HL-60 (cell line): ENCODE results near the gene DLX4.

ENCODE experiments used
- DNase-seq, 2 experiments: peaks; one replicate each; pipeline ENCODE4 v3.0.0-alpha.2; 2010 to 2020; ENCODE audit warnings: low read depth in 1 of 2, low spot score in 1 of 2
- H3K27ac ChIP-seq: fragments of 250-450 bp; sonication (Bioruptor Pico); replicated peaks from 2 replicates; pipeline ENCODE4 v1.5.1; 2020; ENCODE audit warnings: mild to moderate bottlenecking, moderate library complexity
- H3K27me3 ChIP-seq: fragments of 250-450 bp; sonication (Bioruptor Pico); 2 replicates; pipeline ENCODE4 v1.5.1; 2021; ENCODE audit warnings: mild to moderate bottlenecking, moderate library complexity; ENCODE audit not compliant: insufficient read depth, poor library complexity, severe bottlenecking
- H3K4me3 ChIP-seq: replicated peaks from 2 replicates; pipeline ENCODE4 v1.5.1; 2011; ENCODE audit warnings: mild to moderate bottlenecking, control low read depth, low read length; ENCODE audit not compliant: insufficient read depth
- GABPA ChIP-seq: IDR thresholded peaks from 2 replicates; pipeline ENCODE4 v1.6.1; 2012; ENCODE audit warnings: low read depth
- POLR2AphosphoS5 ChIP-seq: IDR thresholded peaks from 2 replicates; pipeline ENCODE4 v1.6.1; 2012; ENCODE audit warnings: low read depth
- REST ChIP-seq: IDR thresholded peaks from 2 replicates; pipeline ENCODE4 v1.6.1; 2012; ENCODE audit warnings: low read depth; ENCODE audit not compliant: insufficient replicate concordance
- SPI1 ChIP-seq: IDR thresholded peaks from 2 replicates; pipeline ENCODE4 v1.6.1; 2012; ENCODE audit warnings: low read depth, mild to moderate bottlenecking, borderline replicate concordance
- TF ChIP-seq, protein P1 (sequence below): IDR thresholded peaks from one replicate; pipeline ENCODE4 v1.5.1; 2011; ENCODE audit warnings: low read length, control low read depth, inconsistent platforms; ENCODE audit not compliant: insufficient read depth

The DLX4 gene

GRCh38 chr17:49926886-49927285 is 42.1 kb upstream of the DLX4 start:
- Histone ChIP-seq H3K27ac (no peak overlapping the region), H3K4me3 (no peak overlapping the region), H3K27me3 (peaks cover 14% of the 10 kb centered on the region)
- TF ChIP-seq, protein P1, sequence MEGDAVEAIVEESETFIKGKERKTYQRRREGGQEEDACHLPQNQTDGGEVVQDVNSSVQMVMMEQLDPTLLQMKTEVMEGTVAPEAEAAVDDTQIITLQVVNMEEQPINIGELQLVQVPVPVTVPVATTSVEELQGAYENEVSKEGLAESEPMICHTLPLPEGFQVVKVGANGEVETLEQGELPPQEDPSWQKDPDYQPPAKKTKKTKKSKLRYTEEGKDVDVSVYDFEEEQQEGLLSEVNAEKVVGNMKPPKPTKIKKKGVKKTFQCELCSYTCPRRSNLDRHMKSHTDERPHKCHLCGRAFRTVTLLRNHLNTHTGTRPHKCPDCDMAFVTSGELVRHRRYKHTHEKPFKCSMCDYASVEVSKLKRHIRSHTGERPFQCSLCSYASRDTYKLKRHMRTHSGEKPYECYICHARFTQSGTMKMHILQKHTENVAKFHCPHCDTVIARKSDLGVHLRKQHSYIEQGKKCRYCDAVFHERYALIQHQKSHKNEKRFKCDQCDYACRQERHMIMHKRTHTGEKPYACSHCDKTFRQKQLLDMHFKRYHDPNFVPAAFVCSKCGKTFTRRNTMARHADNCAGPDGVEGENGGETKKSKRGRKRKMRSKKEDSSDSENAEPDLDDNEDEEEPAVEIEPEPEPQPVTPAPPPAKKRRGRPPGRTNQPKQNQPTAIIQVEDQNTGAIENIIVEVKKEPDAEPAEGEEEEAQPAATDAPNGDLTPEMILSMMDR, result no peak
- no peak for TF ChIP-seq REST
- TF ChIP-seq POLR2AphosphoS5, result no peak
- TF ChIP-seq SPI1, result no peak
- no peak for TF ChIP-seq GABPA
- no peak for DNase-seq

DNA sequence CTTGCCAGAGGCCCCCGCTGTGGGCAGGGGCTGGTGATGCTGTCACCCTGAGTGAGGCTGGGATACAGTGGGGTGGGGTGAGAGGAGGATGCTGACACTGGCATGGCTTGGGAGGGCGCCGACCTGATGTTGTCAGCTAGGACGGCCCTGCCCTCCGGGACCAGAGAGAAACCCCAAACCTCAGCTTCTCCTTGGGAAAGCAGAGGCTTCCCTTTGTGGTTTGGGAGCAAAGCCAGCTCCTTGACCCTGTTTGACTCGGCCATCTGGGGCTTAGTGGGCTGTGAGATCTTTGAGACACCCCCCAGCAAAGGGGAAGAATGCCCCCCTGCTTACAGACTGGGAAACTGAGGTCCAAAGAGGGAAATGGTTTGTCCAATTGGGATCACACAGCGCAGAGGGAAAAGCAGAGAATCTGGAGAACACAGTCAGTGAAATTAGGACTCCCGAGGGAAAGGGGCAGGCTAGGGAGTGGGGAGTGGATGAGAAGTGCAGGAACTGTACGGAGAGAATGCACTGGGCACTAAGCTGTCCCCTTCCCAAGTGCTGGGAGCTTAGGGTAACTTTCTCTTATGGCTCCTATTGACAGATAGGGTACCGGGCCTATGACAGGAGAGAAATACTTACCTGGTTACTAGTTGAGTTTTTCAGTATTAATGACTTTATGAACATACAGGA is 40.7 kb upstream of the DLX4 start:
- no peak for TF ChIP-seq GABPA
- TF ChIP-seq REST, result no peak
- TF ChIP-seq SPI1, result no peak
- TF ChIP-seq POLR2AphosphoS5, result no peak
- TF ChIP-seq, protein P1, result no peak
- Histone ChIP-seq H3K27ac (no peak overlapping the region), H3K4me3 (no peak overlapping the region), H3K27me3 (peaks cover 13% of the 10 kb centered on the region)
- no peak for DNase-seq

DNA sequence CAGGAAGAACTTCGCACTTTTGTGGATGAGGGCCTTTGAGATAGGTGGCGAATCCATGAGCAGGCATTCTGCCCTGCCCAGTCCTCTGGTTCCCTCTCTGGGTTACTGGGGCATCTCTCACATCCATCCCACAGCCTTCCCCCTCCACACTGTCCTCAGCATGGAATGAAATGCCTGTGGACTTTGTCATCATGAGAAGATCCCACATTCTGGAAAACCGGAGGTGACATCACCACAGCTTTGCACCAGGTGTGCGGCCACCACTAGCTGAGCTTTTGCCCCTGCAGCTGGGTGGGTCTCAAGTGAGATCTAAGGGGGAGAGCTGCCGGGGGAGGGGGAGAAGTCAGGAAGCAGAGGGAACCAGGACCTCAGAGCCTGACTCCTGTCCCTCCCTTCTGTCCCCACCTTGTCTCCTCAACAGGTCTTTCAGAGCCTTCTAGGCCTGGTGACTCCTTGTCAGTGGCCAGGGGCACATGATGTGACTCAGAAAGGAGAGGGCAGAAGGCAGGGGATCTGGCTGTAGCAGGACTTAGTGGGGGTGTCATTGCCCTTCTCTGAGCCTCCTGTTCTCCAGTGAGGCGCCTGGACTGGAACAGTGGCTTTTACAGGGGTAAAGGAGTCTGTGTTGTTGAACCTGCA is 40.0 kb upstream of the DLX4 start:
- TF ChIP-seq SPI1 (no peak), GABPA (no peak), POLR2AphosphoS5 (no peak)
- TF ChIP-seq, protein P1, result no peak
- Histone ChIP-seq H3K4me3 (no peak overlapping the region), H3K27ac (no peak overlapping the region), H3K27me3 (peaks cover 13% of the 10 kb centered on the region)
- DNase-seq, result no peak

- Histone ChIP-seq H3K27ac (no peak overlapping the region), H3K27me3 (peaks cover 10% of the 10 kb centered on the region), H3K4me3 (no peak overlapping the region)
- TF ChIP-seq POLR2AphosphoS5, result no peak
- no peak for TF ChIP-seq GABPA
- TF ChIP-seq SPI1, result no peak
- TF ChIP-seq REST, result no peak
- TF ChIP-seq, protein P1, result no peak
- DNase-seq, result no peak
Observed at GRCh38 chr17:49930880-49931279, 38.1 kb upstream of the DLX4 start.
